ENCODE results near the gene RALGPS2. TPM values are rescaled to one million over a fixed set of nuclear protein-coding genes. Genes with fewer than 3 reads are reported as not detected.
A peak's percentile ranks its signal among the peaks of the same experiment; 100 is the strongest.

RALGPS2 gene
- total and polyA plus RNA-seq, 2 of the 13 experiments (the other 11 are each of a cell fraction or from before 2014, with no cell fraction given): 15.6 to 36.0 TPM

- TF ChIP-seq EED (CRISPR knock-in tag; IDR thresholded peaks at IDR 0.05) (no peak), ZNF432 (CRISPR knock-in tag; IDR thresholded peaks at IDR 0.05; ENCODE audit: borderline replicate concordance) (no peak), MATR3 (CRISPR knock-in tag; IDR thresholded peaks at IDR 0.05) (no peak), CHD4 (IDR thresholded peaks at IDR 0.05; ENCODE audit: borderline replicate concordance, low read length) (no peak), STAT6 (CRISPR knock-in tag; IDR thresholded peaks at IDR 0.05; ENCODE audit: borderline replicate concordance) (no peak), NCOA1 (CRISPR knock-in tag; IDR thresholded peaks at IDR 0.05) (no peak), HOXA7 (CRISPR knock-in tag; IDR thresholded peaks at IDR 0.05) (no peak), USF2 (IDR thresholded peaks at IDR 0.05; ENCODE audit: low read depth, low read length) (peak; percentile 51; the same call in 1 of the 2 replicates), USF2 (CRISPR knock-in tag; IDR thresholded peaks at IDR 0.05; ENCODE audit: borderline replicate concordance) (peak; percentile 70; the same call in 1 of the 2 replicates), ZNF709 (CRISPR knock-in tag; IDR thresholded peaks at IDR 0.05) (no peak), FOXP4 (CRISPR knock-in tag; IDR thresholded peaks at IDR 0.05) (peak; percentile 91), ZNF512B (CRISPR knock-in tag; IDR thresholded peaks at IDR 0.05; ENCODE audit: borderline replicate concordance) (0 out of 2 replicates have a peak, but pooled peaks have one; percentile 48), MBNL3 (CRISPR knock-in tag; conservative IDR thresholded peaks at IDR 0.05) (no peak), ZNF619 (CRISPR knock-in tag; IDR thresholded peaks at IDR 0.05) (no peak), ZNF275 (CRISPR knock-in tag; IDR thresholded peaks at IDR 0.05; ENCODE audit: borderline replicate concordance) (no peak), PLRG1 (conservative IDR thresholded peaks at IDR 0.05) (no peak)
Measured at GRCh38 chr1:178682429-178682828, 42.6 kb upstream of the RALGPS2 start (continued).

Measured in HepG2 (cell line).